Testis (tissue), 3 donors: ENCODE measurements around the gene IQSEC1. TPM values are rescaled to one million over a fixed set of nuclear protein-coding genes. Genes with fewer than 3 reads are reported as not detected.
A peak's percentile ranks its signal among the peaks of the same experiment; 100 is the strongest.

Experiments
- DNase-seq: peaks from one replicate; pipeline ENCODE4 v3.0.0-alpha.2; 2019
- H3K27ac ChIP-seq, 2 donors: fragments of 200-600 bp; sonication (generic); one replicate each; pipeline ENCODE4 v1.5.1; 2019
- H3K27me3 ChIP-seq: fragments of 200-600 bp; sonication (generic); one replicate; pipeline ENCODE4 v1.5.1; 2019
- H3K36me3 ChIP-seq: fragments of 200-600 bp; sonication (generic); one replicate; pipeline ENCODE4 v1.5.1; 2017; ENCODE audit warnings: low read depth; ENCODE audit errors: missing control alignments
- H3K4me1 ChIP-seq: fragments of 200-600 bp; sonication (generic); one replicate; pipeline ENCODE4 v1.5.1; 2019
- H3K4me3 ChIP-seq, 2 donors: fragments of 200-600 bp; sonication (generic); one replicate each; pipeline ENCODE4 v1.5.1; 2017 to 2019
- H3K9me3 ChIP-seq: fragments of 200-600 bp; sonication (generic); one replicate; pipeline ENCODE4 v1.5.1; 2017
- POLR2A ChIP-seq: fragments of 450-650 bp; IDR thresholded peaks from one replicate; pipeline ENCODE4 v1.6.1; 2017; ENCODE audit warnings: antibody characterized with exemption, mild to moderate bottlenecking, moderate library complexity
- WGBS, 2 donors: methylation state at CpG; one replicate each; pipeline ENCODE4 v1.1.5; 2018; 5-methylcytosine and 5-hydroxymethylcytosine counted together
- intact Hi-C: fragments of 100-400 bp; cut with DNase I; formaldehyde crosslinking; loops from one replicate; pipeline ENCODE4 v1.15.1; 2023; ENCODE audit warnings: low total_unique reads
- polyA plus RNA-seq: library from polyadenylated mRNA; stranded (reverse); fragments of 350-450 nt; fragmentation: Illumina TruSeq; extraction: RNeasy Lipid Tissue Mini Kit (QIAGEN cat#74804); gene quantifications from one replicate; pipeline ENCODE4 v1.2.3, GENCODE V29; 2014; ENCODE audit warnings: low read depth, low replicate concordance; ENCODE audit not compliant: insufficient read depth
- total RNA-seq, 2 donors: library from RNA; depleted of rRNA; stranded (reverse); fragments of >200 nt; gene quantifications; one replicate each; pipeline ENCODE4 v1.2.3, GENCODE V29; 2016
- TF ChIP-seq, protein P1 (sequence below), 3 experiments: fragments of 450-650 bp in 2 of 3; fragments of 200-600 bp in 1 of 3; sonication (generic) in 1 of 3; IDR thresholded peaks; one replicate each; pipeline ENCODE4 v1.5.1; 2016 to 2019; ENCODE audit warnings: antibody characterized with exemption in 3 of 3, mild to moderate bottlenecking in 2 of 3, moderate library complexity in 1 of 3

Gene IQSEC1
- total and polyA plus RNA-seq, 3 donors from 2014 or later: 32.9 to 89.4 (median 74.3) TPM

GRCh38 chr3:12941495-12942023 lies 131.7 kb downstream of the IQSEC1 start:
- no peak for DNase-seq
- intact Hi-C loops: no loop called here
- TF ChIP-seq, protein P1, sequence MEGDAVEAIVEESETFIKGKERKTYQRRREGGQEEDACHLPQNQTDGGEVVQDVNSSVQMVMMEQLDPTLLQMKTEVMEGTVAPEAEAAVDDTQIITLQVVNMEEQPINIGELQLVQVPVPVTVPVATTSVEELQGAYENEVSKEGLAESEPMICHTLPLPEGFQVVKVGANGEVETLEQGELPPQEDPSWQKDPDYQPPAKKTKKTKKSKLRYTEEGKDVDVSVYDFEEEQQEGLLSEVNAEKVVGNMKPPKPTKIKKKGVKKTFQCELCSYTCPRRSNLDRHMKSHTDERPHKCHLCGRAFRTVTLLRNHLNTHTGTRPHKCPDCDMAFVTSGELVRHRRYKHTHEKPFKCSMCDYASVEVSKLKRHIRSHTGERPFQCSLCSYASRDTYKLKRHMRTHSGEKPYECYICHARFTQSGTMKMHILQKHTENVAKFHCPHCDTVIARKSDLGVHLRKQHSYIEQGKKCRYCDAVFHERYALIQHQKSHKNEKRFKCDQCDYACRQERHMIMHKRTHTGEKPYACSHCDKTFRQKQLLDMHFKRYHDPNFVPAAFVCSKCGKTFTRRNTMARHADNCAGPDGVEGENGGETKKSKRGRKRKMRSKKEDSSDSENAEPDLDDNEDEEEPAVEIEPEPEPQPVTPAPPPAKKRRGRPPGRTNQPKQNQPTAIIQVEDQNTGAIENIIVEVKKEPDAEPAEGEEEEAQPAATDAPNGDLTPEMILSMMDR (IDR thresholded peaks at IDR 0.05): no peak
- TF ChIP-seq POLR2A: no peak
- peaks cover 36% of the 10 kb centered on the region for H3K4me1 ChIP-seq
- H3K4me3 ChIP-seq: no peak overlapping the region
- WGBS, 2 donors: 96 to 100% methylated on average over 3 to 26 of the region's 26 CpGs
- no peaks in the 10 kb centered on the region for H3K36me3 ChIP-seq
- no peak overlapping the region for H3K27ac ChIP-seq
- no peaks in the 10 kb centered on the region for H3K27me3 ChIP-seq
- no peaks in the 10 kb centered on the region for H3K9me3 ChIP-seq

DNA sequence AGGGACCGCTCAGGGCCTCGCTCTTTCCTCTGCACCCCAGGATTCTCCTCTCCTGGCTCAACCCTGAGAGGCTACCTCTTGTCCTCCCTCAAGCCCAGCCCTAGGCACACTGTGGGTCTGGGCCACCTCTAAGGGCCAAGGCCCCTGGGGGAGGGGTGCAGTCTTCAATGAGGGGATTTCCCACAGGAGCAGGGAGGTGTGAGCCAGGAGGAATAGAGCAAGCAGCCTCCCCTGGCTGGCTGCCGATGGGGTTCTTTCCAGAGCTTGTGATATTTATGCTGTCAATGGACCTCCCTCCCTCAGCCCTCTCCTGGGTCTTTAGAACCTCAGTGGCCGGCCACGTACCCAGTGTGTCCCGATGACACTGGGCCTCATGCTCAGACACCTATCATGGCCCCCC lies 132.4 kb downstream of the IQSEC1 start:
- intact Hi-C loops: no loop called here
- H3K27ac ChIP-seq: no peak overlapping the region
- peaks cover 36% of the 10 kb centered on the region for H3K4me1 ChIP-seq

DNA sequence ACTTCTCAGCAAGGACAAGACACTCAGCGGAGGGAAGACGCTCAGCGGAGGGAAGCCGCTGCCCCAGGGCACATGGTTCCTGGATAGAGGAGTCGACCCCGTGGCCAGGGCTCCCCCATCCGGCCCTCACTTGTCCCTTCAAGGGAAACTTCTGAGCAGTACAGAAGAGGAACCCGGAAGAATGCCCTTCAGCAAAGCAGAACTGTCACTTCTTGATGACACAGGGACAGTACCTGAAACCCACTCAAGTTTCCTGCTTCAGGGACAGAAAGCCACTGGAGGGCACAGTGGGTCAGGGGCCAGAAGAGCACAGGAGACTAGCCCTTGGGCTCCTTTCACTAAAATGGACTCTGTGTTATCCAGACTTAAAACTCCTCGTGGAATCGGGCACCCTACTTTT lies 134.1 kb downstream of the IQSEC1 start:
- no peak overlapping the region for H3K4me3 ChIP-seq
- no peak for DNase-seq
- TF ChIP-seq, protein P1 (IDR thresholded peaks at IDR 0.05): no peak
- TF ChIP-seq POLR2A: no peak
- H3K27me3 ChIP-seq: no peaks in the 10 kb centered on the region
- no peaks in the 10 kb centered on the region for H3K36me3 ChIP-seq
- intact Hi-C loops: no loop called here
- WGBS, 2 donors: 72 to 88% methylated on average over 10 of the region's 10 CpGs
- no peak overlapping the region for H3K27ac ChIP-seq
- peaks cover 44% of the 10 kb centered on the region for H3K4me1 ChIP-seq
- H3K9me3 ChIP-seq: no peaks in the 10 kb centered on the region

More for the DNA sequence above, 132.4 kb downstream of the IQSEC1 start:
- DNase-seq: no peak
- Histone ChIP-seq H3K9me3 (no peaks in the 10 kb centered on the region), H3K36me3 (no peaks in the 10 kb centered on the region), H3K4me3 (no peak overlapping the region), H3K27me3 (no peaks in the 10 kb centered on the region)
- 78 to 83% methylated on average over 5 to 6 of the region's 6 CpGs for WGBS, 2 donors
- TF ChIP-seq, protein P1 (IDR thresholded peaks at IDR 0.05): no peak
- TF ChIP-seq POLR2A: no peak

- H3K27me3 ChIP-seq: no peaks in the 10 kb centered on the region
- H3K4me1 ChIP-seq: peaks cover 44% of the 10 kb centered on the region
- 62 to 66% methylated on average over 10 of the region's 10 CpGs for WGBS, 2 donors
- H3K9me3 ChIP-seq: no peaks in the 10 kb centered on the region
- no peak for TF ChIP-seq POLR2A
- TF ChIP-seq, protein P1 (IDR thresholded peaks at IDR 0.05): no peak
- H3K4me3 ChIP-seq: no peak overlapping the region
- DNase-seq: peak; percentile 70
- H3K36me3 ChIP-seq: no peaks in the 10 kb centered on the region
- intact Hi-C loops: no loop called here
- H3K27ac ChIP-seq: no peak overlapping the region
Observed at GRCh38 chr3:12938258-12938711, 134.9 kb downstream of the IQSEC1 start.
